Measurements from ENCODE around the gene HASPIN.

Gene HASPIN

DNA sequence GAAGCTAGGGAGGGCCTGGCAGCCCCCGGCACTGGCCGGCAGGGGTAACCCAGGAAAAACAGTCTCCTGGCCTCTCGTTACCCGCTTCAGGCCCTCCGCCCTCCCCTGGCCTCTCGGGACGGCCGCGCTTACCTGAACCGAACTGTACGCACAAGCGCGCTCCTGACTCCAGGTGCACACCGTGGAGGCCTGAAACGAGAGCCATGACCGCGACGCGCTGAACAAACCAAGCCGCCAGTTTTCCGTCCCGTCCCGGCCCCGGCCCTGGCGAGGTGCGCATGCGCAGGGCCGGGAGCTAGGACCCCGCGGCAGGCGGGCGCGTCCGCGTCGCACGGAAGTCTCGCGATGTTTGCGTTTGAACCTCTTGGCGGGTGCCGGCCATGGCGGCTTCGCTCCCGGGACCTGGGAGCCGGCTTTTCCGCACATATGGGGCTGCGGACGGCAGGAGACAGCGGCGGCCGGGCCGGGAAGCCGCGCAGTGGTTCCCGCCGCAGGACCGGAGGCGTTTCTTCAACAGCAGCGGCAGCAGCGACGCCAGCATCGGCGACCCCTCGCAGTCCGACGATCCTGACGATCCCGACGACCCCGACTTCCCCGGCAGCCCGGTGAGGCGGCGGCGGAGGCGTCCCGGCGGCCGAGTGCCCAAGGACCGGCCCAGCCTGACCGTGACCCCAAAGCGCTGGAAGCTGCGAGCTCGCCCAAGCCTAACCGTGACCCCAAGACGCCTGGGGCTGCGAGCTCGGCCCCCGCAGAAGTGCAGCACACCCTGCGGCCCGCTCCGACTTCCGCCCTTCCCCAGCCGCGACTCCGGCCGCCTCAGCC, at the start of gene HASPIN:
TSS of gene HASPIN (plus strand) at position 348 of the 822 bp plus-strand sequence. CDS start at position 381, 33 bp downstream.
- H3K79me2 ChIP-seq (ENCODE audit: insufficient read depth, low read length) = peaks cover 22% of the 10 kb centered on the region
- H3K9ac ChIP-seq (ENCODE audit: low read length) = peak within 1 kb of the TSS; percentile 96
- no peaks in the 10 kb centered on the region for H3K27me3 ChIP-seq (ENCODE audit: insufficient read depth, low read length)
- TF ChIP-seq CTCF (IDR thresholded peaks at IDR 0.05; ENCODE audit: low read length) = no peak
- no peak for TF ChIP-seq EZH2 (IDR thresholded peaks at IDR 0.05; ENCODE audit: borderline replicate concordance, low read length)
- peak within 1 kb of the TSS; percentile 48 for H3K27ac ChIP-seq (ENCODE audit: low read depth, low read length, poor library complexity, severe bottlenecking)
- H3K9me3 ChIP-seq (ENCODE audit: low read length) = no peaks in the 10 kb centered on the region
- no peaks in the 10 kb centered on the region for H3K9me2 ChIP-seq (ENCODE audit: low read depth, low read length)
- H3K4me2 ChIP-seq (ENCODE audit: low read length) = peak within 1 kb of the TSS; percentile 97
- H3K4me1 ChIP-seq (ENCODE audit: insufficient read depth, low read length, severe bottlenecking) = peaks cover 49% of the 10 kb centered on the region
- no peaks in the 10 kb centered on the region for H3F3A ChIP-seq (ENCODE audit: insufficient read depth, low read length)
- peak within 1 kb of the TSS; percentile 95 for H3K4me3 ChIP-seq (ENCODE audit: low read depth, low read length, poor library complexity, severe bottlenecking)
- no peaks in the 10 kb centered on the region for H4K20me1 ChIP-seq (ENCODE audit: insufficient read depth, low read length)
- H3K36me3 ChIP-seq (ENCODE audit: insufficient read depth, low read length) = peaks cover 37% of the 10 kb centered on the region
- H2AFZ ChIP-seq (ENCODE audit: low read length) = peak within 1 kb of the TSS; percentile 36; the same call in 1 of the 2 replicates

DNA sequence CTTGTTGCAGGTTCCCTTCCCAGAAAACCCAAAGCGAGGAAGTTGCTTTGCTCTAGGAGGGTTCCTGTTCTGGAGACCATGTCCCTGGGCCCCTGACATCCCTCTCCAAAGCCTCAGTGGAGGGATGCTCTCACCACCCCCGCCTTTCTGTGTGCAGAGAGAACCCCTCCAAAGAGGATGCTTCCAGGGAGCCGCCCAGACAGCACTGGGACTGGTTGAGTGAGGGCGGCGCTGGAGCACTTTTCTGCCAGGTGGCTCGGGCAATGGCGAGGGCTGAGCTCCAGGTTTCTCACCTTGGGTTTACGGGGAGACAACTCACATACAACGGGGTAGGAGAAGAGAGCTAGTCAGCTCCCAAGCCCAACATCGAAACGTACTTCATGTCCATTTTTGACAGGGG, 47.8 kb upstream of the HASPIN start:
- Histone ChIP-seq H3K36me3 (ENCODE audit: insufficient read depth, low read length) (peaks cover 12% of the 10 kb centered on the region), H3K27ac (ENCODE audit: low read depth, low read length, poor library complexity, severe bottlenecking) (no peak overlapping the region), H3K4me2 (ENCODE audit: low read length) (no peak overlapping the region), H2AFZ (ENCODE audit: low read length) (no peak overlapping the region), H3K27me3 (ENCODE audit: insufficient read depth, low read length) (no peaks in the 10 kb centered on the region), H3K9ac (ENCODE audit: low read length) (no peak overlapping the region), H3F3A (ENCODE audit: insufficient read depth, low read length) (no peaks in the 10 kb centered on the region), H3K79me2 (ENCODE audit: insufficient read depth, low read length) (no peaks in the 10 kb centered on the region), H4K20me1 (ENCODE audit: insufficient read depth, low read length) (no peaks in the 10 kb centered on the region), H3K4me1 (ENCODE audit: insufficient read depth, low read length, severe bottlenecking) (no peaks in the 10 kb centered on the region), H3K9me2 (ENCODE audit: low read depth, low read length) (no peaks in the 10 kb centered on the region), H3K9me3 (ENCODE audit: low read length) (no peaks in the 10 kb centered on the region), H3K4me3 (ENCODE audit: low read depth, low read length, poor library complexity, severe bottlenecking) (no peak overlapping the region)
- TF ChIP-seq EZH2 (IDR thresholded peaks at IDR 0.05; ENCODE audit: borderline replicate concordance, low read length) (no peak), CTCF (IDR thresholded peaks at IDR 0.05; ENCODE audit: low read length) (no peak)

DNA sequence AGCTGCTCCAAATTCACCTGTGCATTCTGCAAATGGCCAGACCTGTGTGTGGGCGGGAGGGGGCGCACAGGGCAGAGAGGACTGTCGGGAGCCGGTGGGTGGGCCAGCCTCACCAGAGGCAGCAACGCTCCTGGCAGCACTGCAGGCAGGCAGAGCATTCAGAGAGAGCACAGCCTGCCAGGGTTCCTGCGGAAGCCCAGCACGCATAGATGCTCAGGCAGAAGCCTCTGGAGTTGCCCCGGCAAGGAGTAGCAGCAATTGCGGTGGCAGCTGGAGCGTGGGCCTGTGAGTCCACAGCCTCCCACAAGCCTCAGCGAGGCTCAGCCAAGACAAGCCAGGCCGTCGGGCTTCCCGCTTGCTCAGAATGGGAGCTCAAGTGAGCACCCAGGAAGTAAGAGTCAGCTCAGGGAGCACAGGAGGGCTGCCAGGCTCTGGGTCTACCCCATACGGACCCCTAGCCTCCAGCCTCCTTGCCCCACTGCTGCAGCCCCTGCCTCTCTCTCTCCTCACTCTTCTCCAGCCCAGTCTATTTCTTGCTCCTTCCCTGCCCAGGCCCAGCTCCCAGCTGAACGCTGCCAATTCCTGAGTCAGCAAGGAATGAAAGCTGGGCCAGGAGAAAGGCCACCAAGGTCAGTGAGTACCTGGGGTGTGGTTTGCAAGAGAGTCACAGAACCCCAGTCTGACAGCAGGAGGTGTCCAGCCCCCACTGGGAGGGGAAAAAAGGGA, 45.4 kb upstream of the HASPIN start:
- Histone ChIP-seq H3K9me2 (ENCODE audit: low read depth, low read length) (no peaks in the 10 kb centered on the region), H3K36me3 (ENCODE audit: insufficient read depth, low read length) (peaks cover 19% of the 10 kb centered on the region; the same call in 1 of the 2 replicates), H3K9me3 (ENCODE audit: low read length) (no peaks in the 10 kb centered on the region), H3F3A (ENCODE audit: insufficient read depth, low read length) (no peaks in the 10 kb centered on the region), H4K20me1 (ENCODE audit: insufficient read depth, low read length) (no peaks in the 10 kb centered on the region), H3K79me2 (ENCODE audit: insufficient read depth, low read length) (no peaks in the 10 kb centered on the region), H3K27ac (ENCODE audit: low read depth, low read length, poor library complexity, severe bottlenecking) (no peak overlapping the region), H3K4me2 (ENCODE audit: low read length) (no peak overlapping the region), H3K9ac (ENCODE audit: low read length) (no peak overlapping the region), H3K4me3 (ENCODE audit: low read depth, low read length, poor library complexity, severe bottlenecking) (no peak overlapping the region), H3K27me3 (ENCODE audit: insufficient read depth, low read length) (no peaks in the 10 kb centered on the region), H2AFZ (ENCODE audit: low read length) (no peak overlapping the region), H3K4me1 (ENCODE audit: insufficient read depth, low read length, severe bottlenecking) (no peaks in the 10 kb centered on the region)
- TF ChIP-seq CTCF (IDR thresholded peaks at IDR 0.05; ENCODE audit: low read length) (no peak), EZH2 (IDR thresholded peaks at IDR 0.05; ENCODE audit: borderline replicate concordance, low read length) (no peak)

Measured in OCI-LY1 (cell line).